SKM-1 (cell line): ENCODE measurements around the gene EDA2R.

Experiments used
- DNase-seq: peaks from one replicate; lab custom pipeline; 2025; ENCODE audit not compliant: unreplicated experiment; lab: John Stamatoyannopoulos, UW

EDA2R gene, protein sequence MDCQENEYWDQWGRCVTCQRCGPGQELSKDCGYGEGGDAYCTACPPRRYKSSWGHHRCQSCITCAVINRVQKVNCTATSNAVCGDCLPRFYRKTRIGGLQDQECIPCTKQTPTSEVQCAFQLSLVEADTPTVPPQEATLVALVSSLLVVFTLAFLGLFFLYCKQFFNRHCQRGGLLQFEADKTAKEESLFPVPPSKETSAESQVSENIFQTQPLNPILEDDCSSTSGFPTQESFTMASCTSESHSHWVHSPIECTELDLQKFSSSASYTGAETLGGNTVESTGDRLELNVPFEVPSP

GRCh38 chrX:66638591-66639500 lies at the start of gene EDA2R:
Gene EDA2R (minus strand): TSS chrX:66639078. CDS start chrX:66616020, 23,058 bp downstream.
- DNase-seq, result no peak

DNA sequence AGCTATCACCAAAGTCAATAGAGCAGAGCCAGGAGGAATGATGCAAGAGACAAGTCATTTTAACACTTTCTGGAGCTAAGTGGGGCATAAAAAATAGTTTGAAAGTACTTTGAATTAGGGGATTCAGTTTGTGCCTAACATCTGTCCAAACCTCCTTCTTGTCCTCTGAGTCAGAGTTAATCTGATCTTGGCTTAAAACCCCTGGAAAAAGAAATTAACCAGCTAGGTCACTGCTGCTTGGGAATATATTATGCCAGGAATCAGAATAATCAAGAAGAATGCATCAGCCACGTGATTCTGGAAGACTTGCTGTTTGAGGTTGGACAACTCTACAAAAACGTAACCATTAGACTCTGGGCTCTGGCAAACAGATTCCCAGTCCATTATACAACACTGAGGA lies 45.3 kb upstream of the EDA2R start:
- DNase-seq, result no peak

GRCh38 chrX:66680451-66680850 lies 41.6 kb upstream of the EDA2R start:
- DNase-seq, result no peak

DNA sequence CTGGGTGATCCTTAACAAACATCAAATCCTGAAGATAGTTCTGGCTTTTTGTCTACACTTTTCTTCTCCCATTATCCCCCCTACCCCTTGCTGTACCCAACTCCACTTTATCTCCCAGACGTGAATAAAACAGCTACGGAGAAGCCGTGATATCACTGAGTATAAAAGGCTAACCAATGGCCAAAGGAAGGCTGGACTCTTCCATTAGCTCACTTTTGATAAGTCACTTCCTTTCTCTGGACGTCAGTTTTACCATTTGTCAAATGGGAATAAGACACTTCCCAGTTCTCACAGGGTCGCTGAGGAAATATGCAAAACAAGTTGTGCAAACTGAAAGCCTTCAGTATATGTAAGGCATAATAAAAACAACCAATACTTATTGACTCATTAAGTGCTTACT lies 38.6 kb upstream of the EDA2R start:
- DNase-seq, result no peak

DNA sequence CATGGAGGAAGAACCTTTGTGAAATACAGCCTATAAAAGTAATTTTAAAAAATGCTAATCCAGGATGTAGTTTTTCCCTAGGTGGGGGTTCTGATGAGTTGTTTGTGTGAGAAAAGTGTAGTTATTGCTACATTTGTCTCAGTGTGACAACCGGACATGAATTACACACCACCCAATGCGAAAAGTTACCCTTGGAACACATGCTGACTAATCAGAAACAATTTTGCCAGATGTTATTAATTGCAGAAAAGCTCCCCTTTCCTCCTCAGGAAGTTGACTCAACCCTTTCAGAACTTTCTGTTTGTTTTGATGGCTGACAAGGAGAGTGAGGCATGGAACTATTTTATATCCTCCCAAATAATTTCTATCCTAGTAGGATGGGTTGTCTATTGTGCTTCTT lies 38.1 kb upstream of the EDA2R start:
- DNase-seq, result no peak

- DNase-seq, result no peak
Observed at GRCh38 chrX:66676413-66676812, 37.5 kb upstream of the EDA2R start.

- no peak for DNase-seq
Observed at GRCh38 chrX:66675541-66675940, 36.7 kb upstream of the EDA2R start.

- no peak for DNase-seq
Observed at GRCh38 chrX:66674506-66674905, 35.6 kb upstream of the EDA2R start.

DNA sequence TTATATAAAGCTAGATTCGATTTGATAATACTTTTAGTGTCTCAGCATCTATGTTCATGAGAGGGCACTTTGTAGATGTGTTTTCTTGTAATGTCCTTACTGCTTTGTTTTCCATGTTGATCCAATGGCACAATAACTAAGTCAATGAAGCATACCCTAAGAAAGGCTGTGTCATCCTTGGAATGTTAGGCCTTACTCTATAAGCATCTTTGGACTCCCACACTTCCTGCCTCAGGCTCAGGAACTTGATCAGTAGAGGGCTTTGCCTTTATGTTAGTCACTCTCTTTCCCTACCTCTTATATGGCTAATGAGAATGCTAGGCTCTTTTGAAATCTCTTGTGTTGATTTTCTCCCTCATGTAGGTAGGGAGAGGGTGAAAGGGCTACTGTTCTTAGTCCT lies 33.2 kb upstream of the EDA2R start:
- DNase-seq, result no peak

- DNase-seq, result no peak
Observed at GRCh38 chrX:66654411-66654810, 15.5 kb upstream of the EDA2R start.

- no peak for DNase-seq
Observed at GRCh38 chrX:66635360-66635759, 3.5 kb downstream of the EDA2R start.

DNA sequence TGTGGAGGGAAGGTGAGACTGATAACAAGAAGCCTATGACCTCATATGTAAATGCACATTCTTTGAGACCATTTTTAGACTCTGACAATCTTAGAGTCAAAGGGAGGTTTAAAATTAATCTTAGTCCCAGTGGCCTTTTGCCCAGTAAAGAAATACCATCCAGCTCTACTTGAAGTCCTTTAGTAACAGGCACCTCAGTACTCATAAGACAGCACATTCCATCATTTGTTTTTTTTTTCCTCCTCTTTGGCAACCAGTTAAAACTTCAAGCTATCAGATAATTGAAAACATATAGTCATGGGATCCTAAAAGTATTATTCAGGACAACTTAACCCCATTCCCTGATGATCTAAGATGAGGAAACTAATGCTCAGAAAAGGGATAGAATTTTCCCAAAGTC lies 4.6 kb downstream of the EDA2R start:
- no peak for DNase-seq

GRCh38 chrX:66633541-66633940 lies 5.3 kb downstream of the EDA2R start:
- DNase-seq, result no peak

- no peak for DNase-seq
Observed at GRCh38 chrX:66632981-66633380, 5.9 kb downstream of the EDA2R start.

GRCh38 chrX:66632473-66632872 lies 6.4 kb downstream of the EDA2R start:
- no peak for DNase-seq

DNA sequence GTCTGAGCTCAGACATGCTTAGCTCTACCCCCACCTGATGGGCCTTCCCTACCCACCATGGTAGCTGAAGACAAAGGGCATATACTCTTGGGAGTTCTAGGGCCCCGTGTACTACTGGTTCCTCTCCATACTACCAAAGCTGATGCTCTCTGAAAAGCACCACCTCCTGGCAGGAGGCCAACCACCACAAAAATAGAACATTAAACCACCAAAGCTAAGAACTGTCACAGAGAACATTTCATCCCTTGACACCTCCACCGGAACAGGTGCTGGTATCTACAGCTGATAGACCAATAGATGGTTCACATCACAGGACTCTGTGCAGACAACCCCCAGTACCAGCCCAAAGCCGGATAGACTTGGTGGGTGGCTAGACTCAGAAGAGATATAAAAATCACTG lies 13.4 kb downstream of the EDA2R start:
- DNase-seq, result no peak

- no peak for DNase-seq
Observed at GRCh38 chrX:66622209-66622608, 16.7 kb downstream of the EDA2R start.

GRCh38 chrX:66616944-66617343 lies 21.9 kb downstream of the EDA2R start:
- DNase-seq, result no peak

DNA sequence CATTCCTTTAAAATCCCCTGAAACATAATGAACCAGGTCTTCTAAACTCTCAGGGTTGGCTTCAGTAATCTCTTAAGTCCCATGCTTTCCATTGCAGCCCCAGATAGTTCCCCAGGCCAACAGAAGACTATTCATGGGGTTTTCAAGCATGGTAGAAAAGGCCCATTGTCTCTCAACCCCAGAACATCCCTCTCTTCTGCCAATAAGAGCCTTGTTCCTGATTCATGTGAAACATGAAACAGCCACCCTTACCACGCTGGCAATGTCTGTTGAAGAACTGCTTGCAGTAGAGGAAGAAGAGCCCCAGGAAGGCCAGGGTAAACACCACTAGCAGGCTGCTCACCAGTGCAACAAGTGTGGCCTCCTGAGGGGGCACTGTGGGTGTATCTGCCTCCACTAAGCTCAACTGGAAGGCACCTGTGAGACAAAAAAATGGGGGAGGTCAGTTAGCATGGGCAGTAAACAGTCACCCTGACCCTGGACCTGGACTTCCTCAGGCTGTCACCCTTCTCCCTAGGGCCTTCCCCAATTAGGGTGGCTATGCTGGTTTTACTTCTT lies 36.4 kb downstream of the EDA2R start:
- no peak for DNase-seq

DNA sequence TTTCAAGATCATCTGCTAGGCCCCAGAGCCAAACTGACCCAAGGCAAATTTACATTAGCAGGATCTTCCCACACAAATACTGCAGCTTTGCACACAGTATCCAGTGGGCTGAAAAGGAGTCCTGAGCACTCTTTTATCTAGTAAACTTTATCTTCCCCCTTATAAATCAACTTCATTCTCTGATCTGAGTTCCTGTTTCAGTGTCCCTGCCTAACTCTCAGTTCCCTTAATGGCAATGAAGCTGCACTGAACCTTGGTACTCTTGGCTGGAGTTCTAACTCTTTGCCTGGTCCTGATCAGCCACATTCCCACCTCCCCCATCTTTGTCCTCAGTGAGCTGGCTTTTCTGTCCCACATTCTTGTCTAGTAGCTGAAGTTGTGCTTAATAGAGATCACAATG lies 37.4 kb downstream of the EDA2R start:
- no peak for DNase-seq

DNA sequence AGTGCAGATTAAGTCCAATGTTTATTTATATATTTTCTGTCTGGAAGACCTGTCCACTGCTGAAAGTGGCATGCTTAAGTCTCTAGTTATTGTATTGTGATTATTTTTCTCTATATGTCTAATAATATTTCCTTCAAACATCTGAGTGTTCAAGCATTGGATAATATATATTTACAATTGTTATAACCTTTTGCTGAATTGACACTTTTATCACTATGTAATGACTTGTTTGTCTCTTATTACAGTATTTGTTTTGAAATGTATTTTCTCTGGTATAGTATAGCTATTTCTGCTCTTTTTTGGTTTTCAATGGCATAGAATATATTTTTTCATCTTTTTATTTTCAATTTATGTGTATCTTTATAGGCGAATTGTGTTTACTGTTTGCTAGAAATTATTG lies 59.7 kb downstream of the EDA2R start:
- DNase-seq, result no peak

DNA sequence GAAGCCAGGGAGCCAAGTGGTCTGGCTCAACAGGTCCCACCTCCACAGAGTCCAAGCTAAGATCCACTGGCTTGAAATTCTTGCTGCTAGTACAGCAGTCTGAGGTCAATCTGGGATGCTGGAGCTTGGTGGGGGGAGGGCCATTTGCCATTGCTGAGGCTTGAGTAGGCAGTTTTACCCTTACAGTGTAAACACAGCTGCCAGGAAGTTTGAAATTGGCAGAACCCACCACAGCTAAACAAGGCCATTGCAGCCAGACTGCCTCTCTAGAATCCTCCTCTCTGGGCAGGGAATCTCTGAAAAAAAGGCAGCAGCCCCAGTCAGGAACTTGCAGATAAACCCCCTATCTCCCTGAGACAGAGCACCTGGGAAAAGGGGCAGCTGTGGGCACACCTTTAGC lies 84.9 kb downstream of the EDA2R start:
- no peak for DNase-seq
